NCI-H2171 treated with DMSO at 0.1 percent for 48 hours (cell line): ENCODE measurements around the gene GPR68.

Source experiments
- DNase-seq: peaks from one replicate; lab custom pipeline; 2025; lab: John Stamatoyannopoulos, UW

The GPR68 gene, protein sequence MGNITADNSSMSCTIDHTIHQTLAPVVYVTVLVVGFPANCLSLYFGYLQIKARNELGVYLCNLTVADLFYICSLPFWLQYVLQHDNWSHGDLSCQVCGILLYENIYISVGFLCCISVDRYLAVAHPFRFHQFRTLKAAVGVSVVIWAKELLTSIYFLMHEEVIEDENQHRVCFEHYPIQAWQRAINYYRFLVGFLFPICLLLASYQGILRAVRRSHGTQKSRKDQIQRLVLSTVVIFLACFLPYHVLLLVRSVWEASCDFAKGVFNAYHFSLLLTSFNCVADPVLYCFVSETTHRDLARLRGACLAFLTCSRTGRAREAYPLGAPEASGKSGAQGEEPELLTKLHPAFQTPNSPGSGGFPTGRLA

DNA sequence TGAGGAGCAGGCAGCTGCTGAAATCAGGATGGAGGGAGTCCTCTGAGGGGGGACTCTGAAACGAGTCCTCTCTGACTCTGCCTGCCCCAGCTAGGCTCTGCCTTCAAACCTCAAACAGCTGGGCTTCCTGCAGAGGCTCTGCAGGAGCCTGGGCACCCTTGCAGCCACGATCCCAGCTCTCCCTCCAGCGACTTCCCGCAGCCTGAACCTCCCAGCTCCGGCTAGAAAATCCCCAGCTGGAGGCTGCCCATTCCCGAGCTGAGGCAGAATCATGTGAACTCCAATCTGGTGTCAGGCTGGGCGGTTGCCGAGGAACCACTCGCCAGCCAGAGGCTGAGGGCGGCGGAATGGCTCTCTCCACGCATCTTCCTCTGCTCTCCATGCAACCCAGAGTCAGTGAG lies at the start of gene GPR68:
TSS of gene GPR68 (minus strand) at position 204 of the 401 bp plus-strand sequence. CDS start 9,654 bp downstream, outside the sequence.
- DNase-seq = peak; percentile 82

DNA sequence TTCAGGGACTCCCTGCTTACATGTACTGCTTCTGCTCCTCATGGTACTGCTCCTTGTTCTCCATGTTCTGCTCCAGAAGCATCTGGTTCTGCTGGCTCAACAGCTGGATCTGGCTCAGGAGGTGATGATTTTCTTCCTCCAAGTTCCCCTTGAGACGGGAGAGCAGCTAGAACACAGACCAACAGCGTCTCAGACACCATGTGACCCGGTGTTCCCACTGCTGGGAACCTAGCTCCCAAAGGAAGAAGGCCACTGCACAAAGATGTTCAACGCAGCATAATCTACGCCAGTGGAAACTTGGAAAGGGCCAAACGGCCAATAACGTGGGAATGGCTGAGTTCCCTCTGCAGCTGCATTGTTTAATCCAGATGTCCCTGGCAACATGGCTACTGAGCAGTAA lies 49.6 kb upstream of the GPR68 start:
- no peak for DNase-seq

DNA sequence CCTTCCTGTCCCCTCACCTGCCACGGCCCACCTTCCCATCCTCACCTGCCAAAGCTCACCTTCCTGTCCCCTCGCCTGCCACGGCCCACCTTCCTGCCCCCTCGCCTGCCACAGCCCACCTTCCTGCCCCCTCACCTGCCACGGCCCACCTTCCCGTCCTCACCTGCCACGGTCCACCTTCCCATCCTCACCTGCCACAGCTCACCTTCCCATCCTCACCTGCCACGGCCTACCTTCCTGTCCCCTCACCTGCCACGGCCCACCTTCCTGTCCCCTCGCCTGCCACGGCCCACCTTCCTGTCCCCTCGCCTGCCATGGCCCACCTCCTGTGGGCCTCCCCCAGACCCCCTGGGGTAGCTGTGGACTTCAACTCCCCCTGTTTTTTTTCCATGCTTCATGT lies 48.8 kb upstream of the GPR68 start:
- DNase-seq = no peak

DNA sequence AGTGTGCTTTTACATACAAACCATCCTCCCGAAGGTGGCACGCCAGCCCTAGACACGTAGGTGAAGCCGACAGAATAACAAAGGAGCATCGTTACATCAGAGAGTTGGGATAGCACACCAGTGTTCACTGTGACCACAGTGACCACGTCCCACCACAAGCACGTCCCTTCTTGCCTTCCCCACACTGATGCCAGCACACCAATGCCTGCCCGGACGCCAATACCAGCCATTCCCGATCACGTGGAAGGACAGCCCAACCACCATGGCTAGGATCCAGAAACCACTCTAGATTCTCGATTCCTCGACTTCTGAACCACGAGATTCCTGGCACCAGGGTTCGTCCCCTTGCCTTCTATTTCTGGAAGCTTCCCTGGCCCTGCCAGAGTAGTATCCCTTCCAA lies 48.0 kb upstream of the GPR68 start:
- DNase-seq = no peak

DNA sequence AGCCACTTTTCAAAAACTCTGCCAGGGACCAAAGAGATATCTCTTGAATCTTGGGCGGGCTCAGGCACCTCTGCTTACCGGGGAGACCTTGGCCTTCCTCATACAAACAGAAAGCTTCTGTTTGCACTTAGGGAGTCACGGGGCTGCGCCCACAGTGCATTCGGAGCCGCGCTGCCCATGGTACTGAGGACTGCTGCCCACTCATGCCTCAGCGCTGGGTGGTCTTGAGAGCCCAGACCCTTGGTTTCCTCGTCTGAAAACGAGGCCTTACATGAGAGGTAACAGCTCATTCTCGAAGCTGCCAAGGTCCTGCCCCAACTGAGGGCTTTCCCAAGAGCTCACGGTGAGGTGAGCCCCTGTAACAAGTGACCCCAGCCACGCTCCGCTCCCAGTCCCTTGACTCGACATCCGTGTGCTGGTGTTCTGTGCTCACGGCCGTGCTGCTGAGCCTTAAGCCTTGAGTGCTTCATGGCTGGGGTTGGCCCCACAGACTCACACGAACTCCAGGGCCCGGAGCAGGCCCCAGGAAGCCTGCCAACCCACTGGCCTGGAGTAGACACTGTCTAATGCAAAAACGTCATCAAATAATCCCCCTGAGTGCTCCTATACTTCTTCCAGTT lies 47.4 kb upstream of the GPR68 start:
- no peak for DNase-seq

DNA sequence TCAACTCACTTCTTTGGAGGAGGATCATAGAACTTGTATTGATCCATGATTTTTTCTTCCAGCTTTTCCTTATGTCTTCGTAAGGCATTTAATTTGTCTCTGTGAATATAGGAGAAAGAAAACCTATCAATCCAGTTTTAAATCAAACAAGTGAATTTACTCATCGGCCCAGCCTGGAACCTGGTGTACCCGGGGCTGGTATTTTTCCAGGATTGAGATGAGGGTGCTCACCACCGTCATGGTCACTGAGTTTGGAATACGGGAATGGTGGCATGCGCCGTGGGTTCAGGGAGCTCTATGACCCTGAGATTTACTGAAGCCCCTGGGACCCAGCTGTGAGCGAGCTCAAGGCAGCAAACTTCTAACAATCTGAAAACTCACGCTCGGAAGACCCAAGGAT lies 46.5 kb upstream of the GPR68 start:
- DNase-seq = no peak

DNA sequence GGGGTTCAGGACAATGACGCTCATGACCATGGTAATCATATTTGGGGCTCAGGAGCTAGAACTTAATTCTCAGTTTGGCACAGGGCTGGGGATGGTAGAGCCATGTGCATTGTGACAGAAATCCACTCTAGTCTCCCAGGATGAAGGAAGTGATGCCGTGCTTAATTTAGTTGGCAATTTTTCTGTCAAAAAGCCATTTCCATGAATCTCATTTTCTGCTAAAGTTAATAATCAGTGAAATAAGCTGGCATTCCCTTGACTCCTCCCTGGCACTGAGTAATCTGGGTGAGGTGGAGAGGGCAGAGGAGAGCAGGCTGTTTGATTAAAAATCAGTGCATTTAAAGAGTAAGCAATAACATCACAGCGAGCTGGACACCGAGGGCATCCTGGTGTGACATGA lies 45.0 kb upstream of the GPR68 start:
- DNase-seq = no peak

DNA sequence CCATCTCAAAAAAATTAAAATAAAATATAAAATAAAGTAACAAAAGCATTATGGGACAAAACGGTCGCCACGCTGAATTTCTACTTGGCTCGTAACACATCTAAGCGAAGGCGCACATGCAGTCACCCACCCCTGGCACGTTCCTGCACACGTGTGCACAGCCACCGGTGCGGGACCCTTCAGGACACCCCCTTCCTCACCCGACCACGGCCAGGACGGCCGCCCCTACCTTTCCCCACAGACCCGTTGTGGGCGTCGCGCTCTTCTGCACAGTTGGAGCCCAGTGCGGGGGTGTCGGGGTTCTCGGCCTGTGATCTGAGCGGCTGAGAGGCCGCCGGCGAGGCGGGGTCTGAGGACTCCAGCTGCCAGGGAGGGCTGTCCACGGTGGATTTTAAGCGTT lies 44.4 kb upstream of the GPR68 start:
- DNase-seq = no peak

DNA sequence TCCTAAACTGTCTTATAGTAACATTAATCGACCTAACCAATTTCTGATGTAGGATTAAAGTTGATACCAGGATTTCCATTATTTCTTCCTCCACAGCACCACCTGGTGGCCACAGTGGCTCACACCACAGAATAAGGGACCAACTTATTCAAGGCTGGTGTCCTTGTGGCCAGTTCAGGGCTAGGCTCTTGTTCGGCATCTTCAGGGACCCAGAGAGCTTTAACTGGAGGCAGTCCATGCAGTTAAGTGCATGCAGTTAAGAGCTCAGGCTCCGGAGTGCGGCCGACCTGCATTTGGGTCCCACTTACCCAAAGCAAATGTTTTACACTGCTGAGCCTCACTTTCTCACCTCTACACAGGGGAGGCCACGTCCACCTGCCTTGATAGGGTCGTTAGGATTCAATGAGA lies 42.0 kb upstream of the GPR68 start:
- peak; percentile 63 for DNase-seq

DNA sequence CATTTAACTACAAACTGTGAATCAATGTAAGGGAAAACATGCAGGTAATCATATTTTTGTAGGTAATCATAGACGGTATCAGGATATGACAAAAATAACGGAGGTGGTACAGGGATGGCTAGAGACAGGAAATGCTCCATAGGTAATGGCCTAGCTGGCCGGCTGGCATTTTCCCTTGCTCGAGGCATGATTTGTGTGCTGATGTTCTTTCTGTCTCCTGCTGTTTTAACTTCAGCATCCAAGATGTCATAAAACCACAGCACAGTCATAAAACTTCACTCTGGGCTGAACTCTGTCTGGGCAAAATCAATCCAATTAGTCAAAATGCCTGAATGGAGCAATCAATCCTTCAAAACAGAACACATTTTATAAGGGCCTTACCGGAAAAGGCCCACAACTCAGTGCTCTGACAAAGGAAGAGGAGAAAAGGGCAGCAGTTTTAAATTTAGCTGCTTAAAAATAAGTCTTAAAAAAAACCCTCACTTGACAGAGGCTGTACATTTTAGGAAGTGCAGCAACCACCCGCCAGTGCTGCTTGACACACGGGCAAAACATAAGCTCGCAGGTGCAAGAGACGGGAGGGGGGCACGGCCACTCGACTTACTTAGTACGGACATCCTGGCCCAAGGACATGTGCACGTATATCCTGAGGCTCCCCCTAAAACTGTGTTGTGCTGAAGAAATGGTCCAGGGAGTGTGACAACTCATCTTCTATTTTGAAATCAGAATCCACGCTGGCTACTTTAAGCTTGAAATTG lies 40.5 kb upstream of the GPR68 start:
- no peak for DNase-seq

DNA sequence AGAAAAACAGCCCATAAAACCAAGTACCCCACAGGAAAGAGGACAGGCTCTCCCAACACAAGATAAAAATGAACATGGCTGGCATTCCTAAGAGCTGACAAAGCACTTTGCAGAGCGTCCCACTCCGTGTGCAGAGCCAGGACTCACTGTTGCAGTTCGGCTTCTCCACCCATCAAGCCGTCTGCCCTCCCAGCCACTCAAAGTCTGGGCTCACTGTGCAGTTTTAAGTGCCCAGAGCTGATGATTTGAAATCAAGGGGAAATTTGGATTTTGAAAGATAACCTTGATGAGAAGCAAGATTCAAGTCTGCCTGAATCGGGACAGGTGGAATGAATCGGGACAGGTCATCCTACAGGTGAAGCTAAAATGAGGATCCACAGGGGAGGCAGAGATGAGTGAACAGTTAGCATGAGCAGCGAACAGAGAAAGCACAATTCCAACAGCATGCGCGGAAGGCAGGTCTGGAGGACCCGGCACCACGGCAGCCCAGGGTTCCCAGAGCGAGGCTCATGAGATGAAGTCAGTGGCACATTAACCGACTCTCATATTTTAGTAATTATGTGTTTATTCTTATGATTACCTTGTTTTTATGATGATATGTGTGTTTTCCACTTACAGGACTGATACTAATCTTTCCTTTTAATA lies 39.8 kb upstream of the GPR68 start:
- no peak for DNase-seq

DNA sequence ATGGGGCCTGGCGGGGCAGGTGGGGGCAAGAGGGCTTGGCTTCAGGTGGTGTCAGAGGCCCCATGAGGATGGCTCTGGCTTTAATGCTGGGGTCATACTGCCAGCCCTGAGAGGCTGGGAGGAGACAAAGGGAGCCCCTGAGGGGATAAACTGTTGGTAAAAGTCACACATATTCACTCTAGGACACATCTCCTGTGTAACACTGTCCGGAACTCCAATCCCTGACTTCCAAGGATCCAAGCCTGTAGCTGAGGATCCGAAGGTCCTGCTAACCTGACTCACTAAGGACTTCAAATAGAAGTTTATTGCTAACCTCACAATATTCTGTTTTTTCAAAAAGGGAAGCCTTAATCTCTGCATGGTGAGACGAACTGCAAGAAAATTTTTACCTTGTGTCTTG lies 39.2 kb upstream of the GPR68 start:
- DNase-seq = no peak

DNA sequence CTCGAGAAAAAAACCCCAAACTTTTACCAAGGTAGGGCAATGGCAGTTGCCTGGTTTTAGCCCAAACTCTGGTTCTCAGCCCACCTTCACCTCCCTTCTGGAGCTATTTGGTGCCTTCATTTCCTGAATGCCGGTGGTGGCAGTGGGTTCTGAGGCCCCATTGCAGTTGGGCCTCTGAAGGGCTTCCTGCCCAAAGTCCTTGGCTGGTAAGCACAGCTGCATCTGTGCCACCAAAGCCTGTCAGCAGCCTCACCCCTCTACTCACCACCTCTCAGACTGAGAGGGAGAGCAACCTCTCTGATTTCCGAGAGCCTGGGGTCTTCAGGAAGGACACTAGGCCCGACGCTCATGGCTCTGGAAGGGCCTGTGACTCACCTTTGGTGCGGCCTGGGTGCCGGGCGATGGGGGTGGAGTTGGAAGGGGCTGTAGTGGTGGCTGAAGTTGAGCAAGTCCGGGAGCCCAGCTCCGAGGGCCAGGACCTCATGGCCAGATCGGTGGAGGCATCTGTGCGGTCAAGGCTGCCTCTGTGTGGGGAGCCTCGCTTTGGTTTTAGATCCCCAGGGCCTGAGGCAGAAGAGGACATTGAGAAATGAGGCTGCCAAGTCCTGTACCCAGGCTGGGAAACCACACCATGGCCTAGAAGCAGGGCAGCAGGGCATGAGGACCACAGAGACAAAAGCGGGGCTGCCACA lies 38.6 kb upstream of the GPR68 start:
- no peak for DNase-seq

DNA sequence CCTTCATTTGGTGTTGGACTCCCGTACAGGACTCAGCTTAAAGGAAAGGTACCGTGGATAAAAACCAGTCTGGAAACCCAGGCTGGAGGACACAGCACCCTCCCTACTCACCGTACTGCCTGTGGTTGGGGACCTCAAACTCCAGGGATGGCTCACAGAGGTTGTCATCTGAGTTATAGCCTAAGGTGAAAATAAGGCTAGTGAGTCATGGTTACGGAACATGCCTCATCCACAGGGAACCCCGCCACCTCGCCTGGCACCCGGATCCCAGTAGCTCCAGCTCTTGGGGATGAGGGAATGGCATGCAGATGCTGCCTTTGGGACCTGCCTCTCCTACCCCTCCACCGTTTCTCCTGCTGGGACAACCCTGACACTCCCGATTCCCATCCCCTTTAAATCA lies 36.8 kb upstream of the GPR68 start:
- DNase-seq = no peak

DNA sequence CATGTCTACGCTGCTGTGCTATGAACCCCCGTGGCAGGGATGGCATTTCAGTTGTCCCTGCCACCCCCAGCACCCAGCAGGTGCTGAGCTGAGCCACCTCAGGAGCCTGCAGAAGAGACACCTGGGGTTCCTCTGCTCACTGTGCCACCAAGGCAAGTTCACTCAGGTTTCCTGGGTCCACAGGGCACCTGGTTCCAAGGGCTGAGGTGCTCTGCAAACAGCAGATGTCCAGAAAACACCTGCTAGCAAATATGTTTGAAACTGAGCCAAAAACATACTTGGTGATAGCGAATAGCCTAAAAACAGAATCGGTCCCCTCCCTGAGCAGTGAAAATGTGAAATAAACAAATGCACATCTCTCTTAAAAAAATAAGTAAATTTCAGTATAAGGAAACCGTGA lies 35.6 kb upstream of the GPR68 start:
- peak; percentile 43 for DNase-seq

DNA sequence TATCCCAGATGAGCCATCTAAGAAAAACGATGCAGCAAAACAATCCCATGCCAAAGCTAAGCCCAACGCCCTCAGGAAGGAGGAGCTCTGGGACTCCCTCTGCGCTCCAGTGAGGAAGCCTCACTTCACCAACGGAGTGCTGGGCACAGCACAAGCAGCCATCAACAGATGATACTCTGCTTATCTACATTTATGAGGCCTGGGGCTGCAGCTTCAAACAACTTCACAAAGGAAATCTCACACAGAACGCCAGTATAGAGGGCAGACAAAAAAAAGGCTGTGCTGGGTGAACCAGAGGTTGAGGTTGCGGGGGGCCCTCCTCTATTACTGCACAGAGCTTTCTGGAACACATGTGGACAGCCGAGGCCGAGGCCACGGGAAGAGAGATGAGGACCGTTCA lies 34.9 kb upstream of the GPR68 start:
- DNase-seq = no peak

DNA sequence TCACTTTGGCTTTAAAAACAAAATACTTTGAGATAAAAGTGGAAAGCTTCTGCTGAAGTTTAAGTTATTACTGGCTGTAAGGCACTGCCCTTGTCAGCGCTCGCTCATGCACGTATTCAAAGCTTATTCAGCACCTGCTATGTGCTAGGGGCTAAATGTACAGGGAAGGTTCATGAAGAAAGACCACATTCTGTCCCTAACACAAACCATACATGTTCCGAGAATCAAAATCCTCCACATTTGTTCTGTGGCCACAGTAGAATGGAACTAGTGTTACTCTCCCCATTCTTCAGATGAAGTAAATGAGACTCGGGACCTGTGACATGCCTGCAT lies 33.8 kb upstream of the GPR68 start:
- no peak for DNase-seq

DNA sequence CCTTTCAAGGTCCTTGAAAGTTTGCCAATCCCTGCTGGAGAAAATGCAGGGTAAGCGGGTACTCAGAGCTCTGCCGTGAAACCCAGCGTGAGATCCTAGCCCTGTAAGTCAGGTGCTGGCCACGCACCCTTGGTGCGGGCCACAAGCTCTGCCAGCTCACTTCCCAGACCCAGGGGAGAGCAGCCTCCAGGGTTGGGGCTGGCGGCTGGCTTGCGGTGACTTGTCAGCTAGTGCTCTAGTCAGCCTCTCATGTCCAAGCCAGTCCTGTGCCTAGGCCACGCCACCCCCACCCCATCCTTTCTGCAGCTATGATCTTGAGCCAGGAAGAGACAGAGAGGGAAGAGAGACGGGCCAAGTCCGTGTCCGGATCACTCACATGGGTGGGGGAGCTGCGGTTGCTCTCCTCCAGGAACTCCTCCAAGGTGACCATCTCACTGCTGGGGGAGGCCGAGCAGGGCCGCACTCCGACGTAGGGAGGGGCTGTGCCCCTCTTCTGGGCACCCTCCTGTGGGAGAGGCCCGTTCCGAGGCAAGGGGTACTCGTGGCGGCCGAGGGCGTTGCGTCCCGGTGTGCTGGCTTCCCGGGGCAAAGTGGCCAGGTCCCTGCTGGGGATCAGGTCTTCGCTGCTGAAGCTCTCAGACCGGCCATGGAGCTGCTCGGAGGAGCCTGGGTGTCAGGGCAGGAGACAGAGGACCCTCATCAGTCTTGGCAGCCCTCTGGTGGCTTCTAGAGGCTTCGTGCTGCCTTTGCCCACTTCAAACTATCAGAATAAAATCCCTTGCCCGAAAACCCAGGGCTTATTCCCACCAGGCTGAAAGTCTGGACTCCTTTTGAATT lies 33.3 kb upstream of the GPR68 start:
- no peak for DNase-seq

DNA sequence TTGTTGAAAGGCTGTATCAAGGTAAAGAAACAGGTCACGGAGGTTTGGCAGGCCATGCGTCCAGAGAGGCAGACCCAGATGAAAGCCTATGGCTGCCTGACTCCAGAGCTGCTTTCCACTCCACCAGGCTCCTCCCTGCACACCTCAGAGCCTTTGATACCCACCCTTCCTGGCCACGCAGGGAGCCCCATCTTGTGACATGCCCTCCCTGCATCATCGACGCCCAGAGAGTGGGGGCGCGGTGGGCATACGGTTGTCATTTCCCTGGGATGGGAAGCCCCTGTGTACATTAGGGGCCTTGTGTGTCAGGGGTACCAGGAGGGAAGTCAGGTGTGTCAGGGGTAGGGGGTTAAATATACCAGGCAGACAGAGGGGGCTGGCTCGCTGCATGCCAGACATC lies 30.3 kb upstream of the GPR68 start:
- DNase-seq = no peak

DNA sequence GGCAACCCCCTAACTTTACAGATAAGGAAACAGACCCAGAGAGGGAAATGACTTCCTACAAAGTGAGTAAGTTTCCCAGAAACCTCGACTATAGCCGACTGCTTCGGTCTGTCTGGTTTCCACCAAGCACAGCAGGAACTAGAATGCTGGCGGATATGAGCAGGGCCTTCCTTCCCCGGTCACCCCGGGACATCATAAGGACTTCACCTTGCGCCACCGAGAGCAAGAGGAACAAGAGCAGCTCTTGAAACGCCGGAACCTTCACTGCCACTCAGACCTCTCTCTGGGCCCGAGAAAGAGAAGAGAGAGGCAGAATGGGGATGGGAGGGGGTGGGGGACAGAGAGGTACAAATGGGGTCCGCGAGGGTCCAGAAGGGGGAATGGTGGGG lies 29.4 kb upstream of the GPR68 start:
- DNase-seq = no peak

DNA sequence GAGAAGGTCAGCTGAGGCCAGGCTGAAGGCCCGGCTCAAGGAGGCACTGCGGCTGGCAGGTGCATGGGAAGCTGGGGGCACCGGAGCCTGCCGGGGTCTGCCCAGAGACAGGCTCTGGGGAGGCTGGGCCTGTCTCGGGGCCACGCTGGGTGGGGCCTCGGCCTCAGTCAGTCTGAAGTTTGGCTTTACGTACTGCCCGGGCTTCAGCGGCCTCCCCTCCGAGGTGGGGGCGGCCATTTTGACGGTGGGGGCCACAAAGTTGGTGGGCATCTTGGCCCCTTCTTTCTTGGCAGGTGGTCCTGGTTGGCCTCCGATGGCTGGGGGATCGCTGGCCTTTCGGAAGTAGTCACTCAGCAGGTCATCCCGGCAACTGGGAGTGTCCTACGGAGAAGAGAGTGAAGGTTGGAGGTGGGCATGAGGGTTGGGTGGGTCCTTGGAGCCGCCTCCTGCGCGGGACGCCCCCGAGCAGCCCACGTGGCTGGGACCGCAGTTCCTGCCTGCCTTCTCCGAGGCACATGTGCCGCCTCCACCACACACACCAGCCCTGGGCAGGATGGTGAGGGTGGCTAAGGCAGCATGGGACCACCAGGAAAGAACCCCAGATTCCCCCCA lies 28.9 kb upstream of the GPR68 start:
- DNase-seq = no peak
